H1 (cell line): Measurements from ENCODE around the gene CCT3. TPM values are rescaled to one million over a fixed set of nuclear protein-coding genes. Genes with fewer than 3 reads are reported as not detected.

Experiments
- CTCF ChIA-PET: fragments of 300-600 bp; sonication (Branson Sonifier 250); formaldehyde crosslinking; loops from one replicate; lab custom pipeline; 2021; ENCODE audit not compliant: partially characterized antibody; lab: Charles Lee
- POLR2A ChIA-PET: fragments of 300-600 bp; sonication (Branson Sonifier 250); formaldehyde crosslinking; loops from one replicate; lab custom pipeline; 2021; ENCODE audit warnings: inconsistent platforms; ENCODE audit not compliant: partially characterized antibody; lab: Charles Lee
- DNase-seq, 2 experiments: peaks; one replicate each; pipeline versions ENCODE4 v3.0.0 to v3.0.0-alpha.2; 2010 to 2022; ENCODE audit warnings: low spot score in 2 of 2, low read depth in 1 of 2, mixed read lengths in 1 of 2
- FAIRE-seq: peaks from 2 replicates; lab custom pipeline; 2011; peaks lifted over from hg19 to GRCh38; lab: Jason Lieb, UNC
- H2AFZ ChIP-seq: 2 replicates; pipeline ENCODE4 v1.8.1; 2012; ENCODE audit warnings: low read length, inconsistent platforms
- H2AK5ac ChIP-seq: 2 replicates; pipeline ENCODE4 v1.6.1; 2013; ENCODE audit warnings: low read depth, low read length
- H2BK120ac ChIP-seq: replicated peaks from 2 replicates; pipeline ENCODE3; 2013; ENCODE audit warnings: low read depth, low read length, inconsistent platforms
- H2BK12ac ChIP-seq: 2 replicates; pipeline ENCODE4 v1.6.1; 2013; ENCODE audit warnings: low read depth, low read length
- H2BK15ac ChIP-seq: 2 replicates; pipeline ENCODE4 v1.6.1; 2013; ENCODE audit warnings: low read length
- H2BK20ac ChIP-seq: 2 replicates; pipeline ENCODE4 v1.6.1; 2013; ENCODE audit warnings: low read length
- H2BK5ac ChIP-seq: 2 replicates; pipeline ENCODE4 v1.6.1; 2013; ENCODE audit warnings: low read depth, low read length
- H3K14ac ChIP-seq: 2 replicates; pipeline ENCODE4 v1.6.1; 2013; ENCODE audit warnings: inconsistent platforms; ENCODE audit not compliant: insufficient read length
- H3K18ac ChIP-seq: 2 replicates; pipeline ENCODE4 v1.6.1; 2013; ENCODE audit warnings: low read length; ENCODE audit errors: extremely low read depth
- H3K23ac ChIP-seq: 2 replicates; pipeline ENCODE4 v1.6.1; 2013; ENCODE audit warnings: inconsistent platforms; ENCODE audit not compliant: insufficient read length
- H3K23me2 ChIP-seq: 2 replicates; pipeline ENCODE4 v1.6.1; 2013; ENCODE audit warnings: low read depth, low read length
- H3K27ac ChIP-seq: 2 replicates; pipeline ENCODE4 v1.6.1; 2011; ENCODE audit warnings: low read depth, low read length, inconsistent platforms
- H3K27me3 ChIP-seq, 4 experiments: replicated peaks in 1 of 4; 1 replicate in 1 of 4; 2 replicates in 3 of 4; pipeline versions ENCODE4 v1.6.1 to v1.8.1; 2011 to 2013; ENCODE audit warnings: low read length in 3 of 4, mild to moderate bottlenecking in 3 of 4, inconsistent platforms in 2 of 4, mixed read lengths in 2 of 4, moderate library complexity in 1 of 4; ENCODE audit not compliant: control insufficient read depth in 3 of 4, insufficient read depth in 3 of 4; ENCODE audit errors: extremely low read depth in 1 of 4
- H3K36me3 ChIP-seq, 4 experiments: 2 replicates each; pipeline versions ENCODE4 v1.6.1 to v1.8.1; 2011 to 2013; ENCODE audit warnings: mild to moderate bottlenecking in 4 of 4, low read length in 3 of 4, moderate library complexity in 2 of 4, control low read depth in 1 of 4, inconsistent platforms in 1 of 4; ENCODE audit not compliant: insufficient read depth in 4 of 4, control insufficient read depth in 2 of 4
- H3K4ac ChIP-seq: replicated peaks from 2 replicates; pipeline ENCODE3; 2013; ENCODE audit warnings: low read length, low read depth, mixed read lengths, inconsistent platforms; ENCODE audit not compliant: insufficient read length
- H3K4me1 ChIP-seq, 4 experiments: replicated peaks in 1 of 4; 1 replicate in 1 of 4; 2 replicates in 3 of 4; pipeline versions ENCODE4 v1.6.1 to v1.8.1; 2011 to 2013; ENCODE audit warnings: low read length in 3 of 4, inconsistent platforms in 2 of 4, mixed read lengths in 1 of 4; ENCODE audit not compliant: insufficient read depth in 4 of 4, control insufficient read depth in 3 of 4
- H3K4me2 ChIP-seq, 2 experiments: 2 replicates each; pipeline versions ENCODE4 v1.6.1 to v1.8.1; 2011 to 2013; ENCODE audit warnings: low read depth in 2 of 2, low read length in 2 of 2, control low read depth in 1 of 2, inconsistent platforms in 1 of 2, mild to moderate bottlenecking in 1 of 2; ENCODE audit not compliant: insufficient read depth in 1 of 2
- H3K4me3 ChIP-seq, 4 experiments: fragments of 200-600, 300-600 bp in 1 of 4; sonication (generic), shearing (Covaris generic), sonication (Bioruptor Twin) in 1 of 4; 2 replicates each; pipeline versions ENCODE4 v1.5.1 to v1.8.1; 2011 to 2016; ENCODE audit warnings: low read length in 4 of 4, low read depth in 3 of 4, control low read depth in 2 of 4, inconsistent platforms in 2 of 4, mild to moderate bottlenecking in 2 of 4, mixed read lengths in 1 of 4, moderate library complexity in 1 of 4; ENCODE audit not compliant: insufficient read depth in 2 of 4; ENCODE audit errors: extremely low read depth in 1 of 4
- H3K56ac ChIP-seq: replicated peaks from 2 replicates; pipeline ENCODE3; 2013; ENCODE audit warnings: low read depth, mild to moderate bottlenecking, mixed read lengths, low read length, inconsistent platforms; ENCODE audit not compliant: insufficient read length
- H3K79me1 ChIP-seq: 2 replicates; pipeline ENCODE4 v1.6.1; 2013; ENCODE audit warnings: low read depth, low read length, control low read depth
- H3K79me2 ChIP-seq, 2 experiments: 2 replicates each; pipeline versions ENCODE4 v1.6.1 to v1.8.1; 2012 to 2013; ENCODE audit warnings: low read length in 2 of 2, mild to moderate bottlenecking in 2 of 2, inconsistent platforms in 1 of 2; ENCODE audit not compliant: insufficient read depth in 2 of 2, control insufficient read depth in 1 of 2
- H3K9ac ChIP-seq, 4 experiments: replicated peaks in 1 of 4; 1 replicate in 1 of 4; 2 replicates in 3 of 4; pipeline versions ENCODE4 v1.6.1 to v1.8.1; 2011 to 2013; ENCODE audit warnings: low read depth in 3 of 4, low read length in 3 of 4, control low read depth in 2 of 4, mild to moderate bottlenecking in 2 of 4, moderate library complexity in 2 of 4, inconsistent platforms in 1 of 4; ENCODE audit errors: extremely low read depth in 1 of 4
- H3K9me3 ChIP-seq, 2 experiments: 2 replicates each; pipeline versions ENCODE4 v1.6.1 to v1.8.1; 2012 to 2013; ENCODE audit warnings: mild to moderate bottlenecking in 2 of 2, moderate library complexity in 2 of 2, control low read depth in 1 of 2, inconsistent platforms in 1 of 2, low read depth in 1 of 2, low read length in 1 of 2, mixed read lengths in 1 of 2; ENCODE audit not compliant: insufficient read depth in 2 of 2
- H4K20me1 ChIP-seq, 2 experiments: replicated peaks in 1 of 2; 2 replicates each; pipeline versions ENCODE3 to v1.8.1; 2011 to 2013; ENCODE audit warnings: inconsistent platforms in 2 of 2, low read length in 2 of 2, mild to moderate bottlenecking in 1 of 2; ENCODE audit not compliant: insufficient read depth in 2 of 2, control insufficient read depth in 1 of 2
- H4K5ac ChIP-seq: 2 replicates; pipeline ENCODE4 v1.6.1; 2013; ENCODE audit warnings: low read length, low read depth, mixed read lengths, inconsistent platforms; ENCODE audit not compliant: insufficient read length
- H4K8ac ChIP-seq: 2 replicates; pipeline ENCODE4 v1.8.0; 2013; ENCODE audit warnings: mild to moderate bottlenecking, moderate library complexity, low read length, inconsistent platforms; ENCODE audit not compliant: insufficient read depth; ENCODE audit errors: extremely low read depth
- H4K91ac ChIP-seq: replicated peaks from 2 replicates; pipeline ENCODE3; 2013; ENCODE audit warnings: low read length, mixed read lengths, inconsistent platforms; ENCODE audit not compliant: insufficient read length
- BACH1 ChIP-seq: IDR thresholded peaks from 2 replicates; pipeline ENCODE4 v1.6.1; 2012; ENCODE audit warnings: low read length, improper control_type of control experiment
- BCL11A ChIP-seq, 2 experiments: IDR thresholded peaks; one replicate each; pipeline ENCODE4 v1.6.1; 2011; ENCODE audit warnings: low read depth in 2 of 2, low read length in 2 of 2, mild to moderate bottlenecking in 2 of 2
- CBX5 ChIP-seq: fragments of 300-800, 300-1000 bp; sonication (generic); IDR thresholded peaks from 2 replicates; pipeline ENCODE4 v1.7.1; 2016; ENCODE audit warnings: antibody characterized with exemption, low read length, low read depth
- CEBPB ChIP-seq: IDR thresholded peaks from 2 replicates; pipeline ENCODE4 v1.6.1; 2012; ENCODE audit warnings: low read depth, low read length
- CHD2 ChIP-seq: IDR thresholded peaks from 2 replicates; pipeline ENCODE4 v1.6.1; 2012; ENCODE audit warnings: low read length, improper control_type of control experiment
- CTBP2 ChIP-seq: IDR thresholded peaks from 2 replicates; pipeline ENCODE4 v1.7.0; 2011; ENCODE audit warnings: borderline replicate concordance, mild to moderate bottlenecking, moderate library complexity, mixed read lengths, low read length; ENCODE audit not compliant: insufficient read depth, insufficient read length
- HDAC2 ChIP-seq, 2 experiments: fragments of 300-600 bp in 1 of 2; sonication (generic) in 1 of 2; IDR thresholded peaks; 2 replicates each; pipeline ENCODE4 v1.6.1; 2011 to 2012; ENCODE audit warnings: low read depth in 2 of 2, low read length in 2 of 2, mild to moderate bottlenecking in 2 of 2, moderate library complexity in 2 of 2, borderline replicate concordance in 1 of 2, inconsistent platforms in 1 of 2
- HDAC6 ChIP-seq: IDR thresholded peaks from one replicate; pipeline ENCODE4 v1.7.1; 2012; ENCODE audit warnings: low read depth, mild to moderate bottlenecking, inconsistent platforms, low read length, moderate library complexity
- NRF1 ChIP-seq: IDR thresholded peaks from 2 replicates; pipeline ENCODE4 v1.6.1; 2011; ENCODE audit warnings: mild to moderate bottlenecking, low read depth, low read length, improper control_type of control experiment
- PHF8 ChIP-seq: fragments of 200-600 bp; sonication (generic); conservative IDR thresholded peaks from 2 replicates; pipeline ENCODE4 v1.7.1; 2012; ENCODE audit warnings: low read depth, mild to moderate bottlenecking, inconsistent platforms, low read length, moderate library complexity
- POLR2AphosphoS5 ChIP-seq: IDR thresholded peaks from 2 replicates; pipeline ENCODE4 v1.6.1; 2011; ENCODE audit warnings: low read depth, low read length
- RFX5 ChIP-seq: IDR thresholded peaks from 2 replicates; pipeline ENCODE4 v1.6.1; 2011; ENCODE audit warnings: low read depth, low read length, improper control_type of control experiment, borderline replicate concordance
- SP1 ChIP-seq: IDR thresholded peaks from 2 replicates; pipeline ENCODE4 v1.6.1; 2011; ENCODE audit warnings: low read depth, low read length
- TAF1 ChIP-seq: IDR thresholded peaks from 2 replicates; pipeline ENCODE4 v1.6.1; 2011; ENCODE audit warnings: mild to moderate bottlenecking, low read depth, low read length
- YY1 ChIP-seq: IDR thresholded peaks from 2 replicates; pipeline ENCODE4 v1.6.1; 2011; ENCODE audit warnings: low read depth, mild to moderate bottlenecking, low read length
- WGBS, 2 experiments: shearing (Covaris generic) in 1 of 2; methylation state at CpG; one replicate each; pipeline versions ENCODE4 v1.1.6 to v1.1.7; 2013 to 2015; ENCODE audit warnings: low lambda C conversion rate in 2 of 2, mixed read lengths in 2 of 2, inconsistent platforms in 1 of 2, low coverage in 1 of 2, missing lambda C conversion rate in 1 of 2; ENCODE audit not compliant: insufficient replicate concordance in 2 of 2, insufficient coverage in 1 of 2, insufficient read length in 1 of 2; ENCODE audit errors: extremely low coverage in 1 of 2, missing lambda C conversion rate in 1 of 2; 5-methylcytosine and 5-hydroxymethylcytosine counted together
- polyA plus RNA-seq, 7 experiments: library from polyadenylated mRNA; depleted of rRNA in 3 of 7; stranded (reverse) in 5 of 7; unstranded in 2 of 7; fragments of >200 nt in 5 of 7; fragments of 200-250 nt in 2 of 7; gene quantifications; 1 replicate in 5 of 7; 2 replicates in 1 of 7; 4 replicates in 1 of 7; pipeline versions ENCODE4 v1.2.1 to v1.2.3, GENCODE V29; 2011 to 2013; ENCODE audit warnings: missing spikeins in 2 of 7, mixed read lengths in 2 of 7
- total RNA-seq: library from RNA; stranded (reverse); fragmentation: NEBNext Ultra II Directional; extraction: Animal tissue kit (Norgen Biotek cat#: 25700); gene quantifications from 2 replicates; pipeline ENCODE4 v1.2.1, GENCODE V29; 2021

The CCT3 gene
- total and polyA plus RNA-seq, 2 of the 8 experiments (the other 6 are each of a cell fraction or from before 2014, with no cell fraction given), result 431 to 480 TPM

GRCh38 chr1:156359249-156359648, 21.2 kb upstream of the CCT3 start:
- Histone ChIP-seq H3K4me1 (peaks cover 0 to 4% (median 2%) of the 10 kb centered on the region in 4 experiments; a peak in 3 of 7 replicates), H4K5ac (no peak overlapping the region), H3K9me3 (no peaks in the 10 kb centered on the region), H2AFZ (no peak overlapping the region), H3K79me2 (no peaks in the 10 kb centered on the region), H2BK5ac (no peak overlapping the region), H3K4me2 (no peak overlapping the region), H4K91ac (no peak overlapping the region), H3K9ac (no peak overlapping the region), H3K23me2 (peaks cover 6% of the 10 kb centered on the region; the same call in 1 of the 2 replicates), H2BK120ac (no peak overlapping the region), H3K18ac (no peak overlapping the region), H4K8ac (no peak overlapping the region), H3K36me3 (no peaks in the 10 kb centered on the region), H3K27me3 (no peaks in the 10 kb centered on the region; a peak in 1 of 7 replicates), H4K20me1 (no peaks in the 10 kb centered on the region), H3K4ac (no peak overlapping the region), H3K14ac (no peak overlapping the region), H3K23ac (no peak overlapping the region), H3K79me1 (no peaks in the 10 kb centered on the region), H3K4me3 (no peak overlapping the region), H2AK5ac (no peak overlapping the region), H2BK12ac (no peak overlapping the region), H2BK20ac (no peak overlapping the region), H2BK15ac (no peak overlapping the region), H3K56ac (no peak overlapping the region), H3K27ac (no peak overlapping the region)
- FAIRE-seq (no peak), DNase-seq (no peak)
- ChIA-PET POLR2A (interaction anchor here (1.0 to 2.1 kb wide), 4 partner anchors 29 to 142 kb away, joined by 3 to 6 read pairs (median 4); partner anchors contain the start of gene SMG5), CTCF (interaction anchor here (0.5 to 6.1 kb wide), 38 partner anchors 10 to 497 kb away, joined by 3 to 60 read pairs (median 4); partner anchors contain the start of genes CCT3, RHBG, SMG5 and TSACC)
- 98% methylated on average over 3 of the region's 3 CpGs; no CpG with 5 or more reads in 1 of the 2 experiments for WGBS, 2 experiments
- TF ChIP-seq BACH1 (no peak), HDAC6 (no peak), BCL11A (IDR thresholded peaks at IDR 0.05; ENCODE audit: low read depth in 2 of 2, low read length in 2 of 2) (no peak), CBX5 (no peak), CHD2 (no peak), TAF1 (no peak), HDAC2 (IDR thresholded peaks at IDR 0.05; ENCODE audit: borderline replicate concordance in 1 of 2, low read depth in 2 of 2, low read length in 2 of 2) (no peak), RFX5 (no peak), PHF8 (no peak), NRF1 (no peak), POLR2AphosphoS5 (no peak), YY1 (no peak), SP1 (no peak), CTBP2 (no peak), CEBPB (no peak)
